Measurements from ENCODE around the gene CALN1.

DNA sequence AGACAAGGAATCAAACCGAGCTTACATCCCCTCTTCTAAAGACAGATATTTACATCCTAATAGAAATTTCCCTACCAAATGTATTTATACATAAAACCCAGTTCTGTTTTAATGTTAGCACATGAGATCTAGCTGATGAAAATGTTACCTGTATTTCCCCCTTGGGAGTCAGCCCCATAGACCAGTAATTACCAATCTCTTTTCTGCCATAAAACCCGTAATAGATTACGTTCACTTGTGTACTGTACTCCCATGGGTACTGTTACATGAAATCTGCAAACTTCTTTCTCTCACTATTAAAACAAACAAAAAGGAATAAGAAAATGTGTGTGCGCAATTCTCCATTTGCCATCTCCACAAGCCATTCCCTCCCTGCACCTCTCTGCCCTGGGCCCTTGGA is 450.9 kb downstream of the CALN1 start:
- TF ChIP-seq, protein P1, sequence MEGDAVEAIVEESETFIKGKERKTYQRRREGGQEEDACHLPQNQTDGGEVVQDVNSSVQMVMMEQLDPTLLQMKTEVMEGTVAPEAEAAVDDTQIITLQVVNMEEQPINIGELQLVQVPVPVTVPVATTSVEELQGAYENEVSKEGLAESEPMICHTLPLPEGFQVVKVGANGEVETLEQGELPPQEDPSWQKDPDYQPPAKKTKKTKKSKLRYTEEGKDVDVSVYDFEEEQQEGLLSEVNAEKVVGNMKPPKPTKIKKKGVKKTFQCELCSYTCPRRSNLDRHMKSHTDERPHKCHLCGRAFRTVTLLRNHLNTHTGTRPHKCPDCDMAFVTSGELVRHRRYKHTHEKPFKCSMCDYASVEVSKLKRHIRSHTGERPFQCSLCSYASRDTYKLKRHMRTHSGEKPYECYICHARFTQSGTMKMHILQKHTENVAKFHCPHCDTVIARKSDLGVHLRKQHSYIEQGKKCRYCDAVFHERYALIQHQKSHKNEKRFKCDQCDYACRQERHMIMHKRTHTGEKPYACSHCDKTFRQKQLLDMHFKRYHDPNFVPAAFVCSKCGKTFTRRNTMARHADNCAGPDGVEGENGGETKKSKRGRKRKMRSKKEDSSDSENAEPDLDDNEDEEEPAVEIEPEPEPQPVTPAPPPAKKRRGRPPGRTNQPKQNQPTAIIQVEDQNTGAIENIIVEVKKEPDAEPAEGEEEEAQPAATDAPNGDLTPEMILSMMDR (IDR thresholded peaks at IDR 0.05): no peak
- no peak for TF ChIP-seq POLR2A (IDR thresholded peaks at IDR 0.05)

Data from prostate gland (tissue), 2 donors.